HK-2 (cell line): Measurements from ENCODE around the gene ELF2.
"Not testable (repeated sequence)": the region's sequence is repeated elsewhere in the genome, so short reads cannot be mapped to it uniquely, and the experiment has no call there.

ENCODE experiments used
- DNase-seq: peaks from one replicate; pipeline ENCODE4 v3.0.0-alpha.2; 2018; ENCODE audit not compliant: unreplicated experiment

Gene ELF2

GRCh38 chr4:139078926-139079325, 98.1 kb downstream of the ELF2 start:
- DNase-seq: no peak

GRCh38 chr4:139077567-139078355, 99.3 kb downstream of the ELF2 start:
- DNase-seq: no peak

- DNase-seq: no peak
Measured at GRCh38 chr4:139076016-139076744, 100.8 kb downstream of the ELF2 start.

GRCh38 chr4:139060591-139060990, 116.4 kb downstream of the ELF2 start:
- DNase-seq: no peak

GRCh38 chr4:139059026-139059425, 118.0 kb downstream of the ELF2 start:
- not testable (repeated sequence) for DNase-seq

- DNase-seq: no peak
Measured at GRCh38 chr4:139054791-139055505, 122.1 kb downstream of the ELF2 start.

- DNase-seq: no peak
Measured at GRCh38 chr4:139053909-139054308, 123.1 kb downstream of the ELF2 start.

GRCh38 chr4:139050446-139050845, 126.6 kb downstream of the ELF2 start:
- DNase-seq: no peak

GRCh38 chr4:139048026-139048425, 129.0 kb downstream of the ELF2 start:
- DNase-seq: no peak

- no peak for DNase-seq
Measured at GRCh38 chr4:139044291-139044690, 132.7 kb downstream of the ELF2 start.

- no peak for DNase-seq
Measured at GRCh38 chr4:139042981-139043460, 134.0 kb downstream of the ELF2 start.

GRCh38 chr4:139038874-139039443, 138.1 kb downstream of the ELF2 start:
- no peak for DNase-seq

- no peak for DNase-seq
Measured at GRCh38 chr4:139036885-139037284, 140.1 kb downstream of the ELF2 start.

GRCh38 chr4:139035650-139036049, 141.4 kb downstream of the ELF2 start:
- DNase-seq: no peak

- DNase-seq: no peak
Measured at GRCh38 chr4:139030614-139031235, 146.3 kb downstream of the ELF2 start.

- not testable (repeated sequence) for DNase-seq
Measured at GRCh38 chr4:139029866-139030363, 147.1 kb downstream of the ELF2 start.

GRCh38 chr4:139028191-139028661, 148.8 kb downstream of the ELF2 start:
- no peak for DNase-seq

- no peak for DNase-seq
Measured at GRCh38 chr4:139027776-139028175, 149.2 kb downstream of the ELF2 start.

GRCh38 chr4:139025841-139026240, 151.2 kb downstream of the ELF2 start:
- no peak for DNase-seq

- DNase-seq: no peak
Measured at GRCh38 chr4:139024686-139025085, 152.3 kb downstream of the ELF2 start.

- DNase-seq: no peak
Measured at GRCh38 chr4:139022835-139023234, 154.2 kb downstream of the ELF2 start.
